Spleen (tissue), 11 donors: ENCODE results near the gene ELP2. TPM values are rescaled to one million over a fixed set of nuclear protein-coding genes. Genes with fewer than 3 reads are reported as not detected.
A peak's percentile ranks its signal among the peaks of the same experiment; 100 is the strongest.

Source experiments
- DNase-seq: peaks from one replicate; pipeline ENCODE4 v3.0.0-alpha.2; 2020
- H3K27ac ChIP-seq, 8 donors: fragments of 200-600 bp; sonication (generic) in 7 of 8; 1 replicate in 4 of 8; 2 replicates in 4 of 8; pipeline versions ENCODE4 v1.5.0 to v1.8.0; 2016 to 2021; ENCODE audit warnings: inconsistent platforms in 4 of 8, mild to moderate bottlenecking in 4 of 8, moderate library complexity in 1 of 8
- H3K27me3 ChIP-seq, 7 donors: fragments of 200-600 bp; sonication (generic) in 6 of 7; replicated peaks in 1 of 7; 1 replicate in 4 of 7; 2 replicates in 3 of 7; pipeline versions ENCODE4 v1.5.0 to v1.8.0; 2016 to 2021; ENCODE audit warnings: inconsistent platforms in 3 of 7, mild to moderate bottlenecking in 1 of 7
- H3K36me3 ChIP-seq, 6 donors: fragments of 200-600 bp; sonication (generic) in 5 of 6; 1 replicate in 4 of 6; 2 replicates in 2 of 6; pipeline versions ENCODE4 v1.5.0 to v1.8.0; 2016 to 2021; ENCODE audit warnings: inconsistent platforms in 2 of 6
- H3K4me1 ChIP-seq, 6 donors: fragments of 200-600 bp; sonication (generic) in 5 of 6; 1 replicate in 3 of 6; 2 replicates in 3 of 6; pipeline versions ENCODE4 v1.5.0 to v1.8.0; 2016 to 2021; ENCODE audit warnings: inconsistent platforms in 3 of 6
- H3K4me3 ChIP-seq, 8 donors: fragments of 200-600 bp; sonication (generic) in 7 of 8; 1 replicate in 4 of 8; 2 replicates in 4 of 8; pipeline versions ENCODE4 v1.5.0 to v1.8.0; 2016 to 2021; ENCODE audit warnings: inconsistent platforms in 4 of 8, mild to moderate bottlenecking in 4 of 8, moderate library complexity in 2 of 8
- H3K9me3 ChIP-seq, 8 donors: fragments of 200-600 bp; sonication (generic) in 7 of 8; 1 replicate in 4 of 8; 2 replicates in 4 of 8; pipeline versions ENCODE4 v1.5.0 to v1.8.0; 2016 to 2021; ENCODE audit warnings: inconsistent platforms in 4 of 8
- CTCF ChIP-seq, 11 experiments: fragments of 200-600 bp in 7 of 11; fragments of 450-650 bp in 4 of 11; sonication (generic) in 4 of 11; IDR thresholded peaks in 8 of 11; conservative IDR thresholded peaks in 3 of 11; 1 replicate in 7 of 11; 2 replicates in 4 of 11; pipeline versions ENCODE4 v1.4.0 to v1.8.0; 2016 to 2021; ENCODE audit warnings: antibody characterized with exemption in 11 of 11, inconsistent platforms in 4 of 11, mild to moderate bottlenecking in 1 of 11
- POLR2A ChIP-seq, 3 donors: fragments of 450-650 bp; IDR thresholded peaks; one replicate each; pipeline ENCODE4 v1.5.1; 2017; ENCODE audit warnings: antibody characterized with exemption in 3 of 3, mild to moderate bottlenecking in 1 of 3
- POLR2AphosphoS5 ChIP-seq, 3 donors: sonication (generic); formaldehyde crosslinking; IDR thresholded peaks; one replicate each; pipeline ENCODE4 v1.5.1; 2017; ENCODE audit warnings: antibody characterized with exemption in 3 of 3
- WGBS, 5 donors: extraction: QIAGEN DNeasy Blood & Tissue Kit in 3 of 5; methylation state at CpG; one replicate each; pipeline versions ENCODE4 v1.1.5 to v1.1.7; 2013 to 2018; 5-methylcytosine and 5-hydroxymethylcytosine counted together
- intact Hi-C: fragments of 100-400 bp; cut with DNase I; formaldehyde crosslinking; loops from one replicate; pipeline ENCODE4 v1.15.0; 2023; ENCODE audit warnings: low total_unique reads
- polyA plus RNA-seq, 3 donors: library from polyadenylated mRNA; stranded (reverse); fragments of 200-250 nt; gene quantifications; one replicate each; pipeline ENCODE4 v1.2.1, GENCODE V29; 2013
- total RNA-seq, 7 donors: library from RNA; depleted of rRNA in 3 of 7; stranded (reverse); fragments of >200 nt in 3 of 7; fragmentation: NEBNext Ultra II Directional in 4 of 7; extraction: Animal tissue kit (Norgen Biotek cat#: 25700) in 4 of 7; gene quantifications; one replicate each; pipeline versions ENCODE4 v1.1.0 to v1.2.1, GENCODE V29; 2016 to 2021
- donor health status: healthy with polysubstance abuse.
- donor health status: DM: no; HTN: no; CAD: no; lungs with moderate emphysema.
- donor health status: DM: no; HTN: no; CAD: no.
- donor health status: Bipolar disorder and iron deficiency.
- donor health status: healthy.
- donor health status: DM: no; HTN: no; CAD: no.
- donor health status: DM: yes; HTN: yes; CAD: no.

ELP2 gene
- total and polyA plus RNA-seq, 10 donors: 45.7 to 99.7 (median 72.6) TPM

- intact Hi-C loops: no loop called here
- no peak for DNase-seq
- Histone ChIP-seq H3K9me3 (no peaks in the 10 kb centered on the region), H3K27me3 (no peaks in the 10 kb centered on the region), H3K4me1 (peaks cover 0 to 15% (median 12%) of the 10 kb centered on the region in 6 donors), H3K36me3 (peaks cover 0 to 65% (median 43%) of the 10 kb centered on the region in 6 donors), H3K4me3 (no peak overlapping the region), H3K27ac (no peak overlapping the region)
- WGBS, 5 donors: 87 to 98% (median 92%) methylated on average over 9 of the region's 9 CpGs
- TF ChIP-seq POLR2A (IDR thresholded peaks at IDR 0.05): no peak
- no peak for TF ChIP-seq POLR2AphosphoS5 (IDR thresholded peaks at IDR 0.05)
Observed at GRCh38 chr18:36176711-36177110, 47.0 kb downstream of the ELP2 start.

GRCh38 chr18:36177913-36178312 lies 48.2 kb downstream of the ELP2 start:
- 72 to 94% (median 88%) methylated on average over 3 of the region's 3 CpGs for WGBS, 5 donors
- H3K27ac ChIP-seq: no peak overlapping the region
- no peak for TF ChIP-seq POLR2AphosphoS5 (IDR thresholded peaks at IDR 0.05)
- no peak for TF ChIP-seq CTCF (IDR thresholded peaks at IDR 0.05 in 8 of 11, conservative IDR thresholded peaks at IDR 0.05 in 3 of 11)
- no peak for TF ChIP-seq POLR2A (IDR thresholded peaks at IDR 0.05)

GRCh38 chr18:36179562-36180355 lies 50.1 kb downstream of the ELP2 start:
- intact Hi-C loops: no loop called here
- no peak for DNase-seq
- peaks cover 0 to 15% (median 12%) of the 10 kb centered on the region in 6 donors for H3K4me1 ChIP-seq
- no peaks in the 10 kb centered on the region for H3K27me3 ChIP-seq
- H3K9me3 ChIP-seq: no peaks in the 10 kb centered on the region
- H3K27ac ChIP-seq: peak overlapping the region in 5 of 8 donors; percentile 20 to 52 (median 35)
- 19 to 35% (median 26%) methylated on average over 7 of the region's 7 CpGs for WGBS, 5 donors
- H3K36me3 ChIP-seq: peaks cover 0 to 35% (median 19%) of the 10 kb centered on the region in 6 donors
- H3K4me3 ChIP-seq: no peak overlapping the region
- TF ChIP-seq POLR2AphosphoS5 (IDR thresholded peaks at IDR 0.05): peak in 1 of 3 donors; percentile 70
- TF ChIP-seq POLR2A (IDR thresholded peaks at IDR 0.05): no peak

More at GRCh38 chr18:36177913-36178312, 48.2 kb downstream of the ELP2 start:
- peaks cover 0 to 53% (median 33%) of the 10 kb centered on the region in 6 donors for H3K36me3 ChIP-seq
- no peaks in the 10 kb centered on the region for H3K9me3 ChIP-seq
- H3K27me3 ChIP-seq: no peaks in the 10 kb centered on the region
- DNase-seq: no peak
- H3K4me3 ChIP-seq: no peak overlapping the region
- intact Hi-C loops: no loop called here
- H3K4me1 ChIP-seq: peaks cover 0 to 15% (median 12%) of the 10 kb centered on the region in 6 donors

- H3K9me3 ChIP-seq: no peaks in the 10 kb centered on the region
Observed at GRCh38 chr18:36181441-36181840, 51.7 kb downstream of the ELP2 start.

More at GRCh38 chr18:36181441-36181840, 51.7 kb downstream of the ELP2 start:
- WGBS, 5 donors: 79 to 94% (median 92%) methylated on average over 6 of the region's 6 CpGs
- intact Hi-C loops: no loop called here
- peaks cover 0 to 9% (median 5%) of the 10 kb centered on the region in 7 donors for H3K27me3 ChIP-seq
- no peak overlapping the region for H3K4me3 ChIP-seq
- DNase-seq: no peak
- TF ChIP-seq POLR2AphosphoS5 (IDR thresholded peaks at IDR 0.05): no peak
- TF ChIP-seq POLR2A (IDR thresholded peaks at IDR 0.05): no peak
- no peak for TF ChIP-seq CTCF (IDR thresholded peaks at IDR 0.05 in 8 of 11, conservative IDR thresholded peaks at IDR 0.05 in 3 of 11)
- peaks cover 0 to 24% (median 18%) of the 10 kb centered on the region in 6 donors for H3K4me1 ChIP-seq
- no peak overlapping the region for H3K27ac ChIP-seq
- H3K36me3 ChIP-seq: peaks cover 0 to 18% (median 5%) of the 10 kb centered on the region in 6 donors
